GM19452 (cell line): ENCODE results near the gene CCDC59.
"Not testable (repeated sequence)": the region's sequence is repeated elsewhere in the genome, so short reads cannot be mapped to it uniquely, and the experiment has no call there.

Source experiments
- ATAC-seq: cut with Tn5 transposase; IDR thresholded peaks from one replicate; pipeline ENCODE4 v1.9.1; 2021; ENCODE audit not compliant: unreplicated experiment

CCDC59 gene, protein sequence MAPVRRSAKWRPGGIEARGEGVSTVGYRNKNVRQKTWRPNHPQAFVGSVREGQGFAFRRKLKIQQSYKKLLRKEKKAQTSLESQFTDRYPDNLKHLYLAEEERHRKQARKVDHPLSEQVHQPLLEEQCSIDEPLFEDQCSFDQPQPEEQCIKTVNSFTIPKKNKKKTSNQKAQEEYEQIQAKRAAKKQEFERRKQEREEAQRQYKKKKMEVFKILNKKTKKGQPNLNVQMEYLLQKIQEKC

DNA sequence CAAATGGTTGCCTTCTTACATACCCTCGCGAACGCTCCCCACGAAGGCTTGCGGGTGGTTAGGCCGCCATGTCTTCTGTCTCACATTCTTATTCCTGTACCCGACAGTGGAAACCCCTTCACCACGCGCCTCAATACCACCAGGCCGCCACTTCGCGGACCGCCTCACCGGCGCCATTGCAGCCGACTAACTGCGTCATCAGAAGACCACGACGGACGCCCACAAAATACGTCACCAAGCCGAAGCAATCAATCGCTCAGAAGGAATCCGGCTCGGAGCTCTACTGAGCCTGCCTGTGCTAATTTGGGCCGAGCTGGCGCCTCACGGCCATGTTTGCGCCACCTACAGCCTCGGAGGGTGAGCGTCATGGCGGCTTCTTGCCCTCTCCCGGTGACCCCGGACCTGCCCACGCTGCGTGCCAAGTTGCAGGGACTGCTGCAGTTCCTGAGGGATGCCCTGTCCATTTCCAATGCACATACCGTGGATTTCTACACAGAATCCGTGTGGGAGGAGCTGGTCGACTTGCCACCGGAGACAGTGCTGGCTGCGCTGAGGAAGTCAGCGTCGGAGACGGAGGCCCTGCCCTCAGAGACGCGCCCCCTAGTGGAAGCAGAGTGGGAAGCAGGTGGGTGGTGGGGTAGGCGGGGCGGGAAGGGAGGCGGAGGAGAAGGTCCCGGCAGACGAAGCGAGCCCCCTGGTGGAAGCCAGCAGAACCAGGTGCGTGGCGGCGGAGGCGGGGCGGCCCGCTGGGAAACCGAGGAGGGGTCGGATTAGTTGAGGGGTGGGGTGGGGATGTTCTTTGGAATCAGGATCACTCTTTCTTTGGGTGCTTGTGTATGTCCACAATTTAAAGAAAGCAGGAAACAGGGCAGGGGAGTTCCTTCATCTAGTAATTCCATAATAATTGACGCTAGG is at the start of gene CCDC59, which contains the start of gene METTL25:
Gene CCDC59, minus strand, starts transcription at position 188 of the 915 bp plus-strand sequence. Its CDS starts 11 bp downstream, at position 177.
Gene METTL25, plus strand, starts transcription at position 330 of the 915 bp plus-strand sequence. Its CDS starts 37 bp downstream, at position 367.
- ATAC-seq: peak; percentile 94

DNA sequence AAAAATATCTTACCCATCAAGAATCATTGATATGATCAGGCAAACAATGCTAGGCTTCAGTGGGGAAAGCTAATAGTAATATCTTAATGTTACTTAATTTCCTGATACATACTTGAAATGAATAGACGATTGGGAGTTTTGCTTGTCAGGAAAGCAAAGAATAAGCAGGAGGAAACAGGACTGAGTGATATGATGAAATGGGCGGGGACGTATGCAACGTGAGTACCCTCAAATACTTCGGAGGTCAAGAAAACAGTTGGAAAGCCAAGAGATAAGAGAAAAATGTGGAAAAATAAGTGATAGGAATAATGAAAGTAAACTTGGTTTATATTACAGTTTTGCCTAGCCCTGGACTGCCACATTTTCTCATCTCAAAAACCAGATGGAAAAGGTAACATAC is 49.3 kb upstream of the CCDC59 start:
- ATAC-seq: no peak

DNA sequence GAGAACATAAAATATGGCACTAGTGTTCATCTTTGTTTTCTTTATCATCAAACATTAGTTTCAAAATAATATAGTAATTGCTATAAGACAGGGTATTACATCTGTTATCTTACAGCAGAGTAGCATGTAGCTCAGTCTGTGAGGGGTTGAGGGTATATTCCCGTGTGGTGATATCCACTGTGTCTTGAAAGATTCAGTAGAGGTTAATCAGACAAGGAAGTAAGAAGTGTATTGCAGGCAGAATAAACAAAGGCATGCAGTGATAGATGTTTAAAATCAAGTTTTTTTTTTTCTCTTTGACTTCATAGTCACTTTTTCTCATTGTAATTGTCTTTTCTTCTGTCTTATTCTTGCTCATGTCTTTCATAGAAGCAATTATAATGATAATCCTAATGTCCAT is 48.5 kb upstream of the CCDC59 start:
- ATAC-seq: no peak

DNA sequence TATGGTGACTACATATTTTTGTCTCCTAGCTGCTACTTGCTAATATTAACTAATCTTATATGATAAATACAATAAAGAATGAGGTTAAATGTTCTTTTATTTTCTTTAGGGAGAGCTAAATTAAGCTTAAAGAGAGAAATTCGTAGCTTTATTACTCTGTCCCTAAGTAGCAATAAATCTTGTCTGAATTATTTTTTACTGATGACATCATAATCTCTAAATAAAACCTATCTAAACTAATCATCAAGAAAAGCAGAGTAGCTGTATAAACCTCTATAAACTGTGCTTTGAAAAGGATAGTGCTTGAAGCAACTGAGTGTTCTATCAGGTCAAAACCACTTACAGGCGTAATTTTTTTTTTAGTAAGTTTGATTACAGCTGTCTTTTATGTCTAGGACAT is 42.6 kb upstream of the CCDC59 start:
- ATAC-seq: no peak

DNA sequence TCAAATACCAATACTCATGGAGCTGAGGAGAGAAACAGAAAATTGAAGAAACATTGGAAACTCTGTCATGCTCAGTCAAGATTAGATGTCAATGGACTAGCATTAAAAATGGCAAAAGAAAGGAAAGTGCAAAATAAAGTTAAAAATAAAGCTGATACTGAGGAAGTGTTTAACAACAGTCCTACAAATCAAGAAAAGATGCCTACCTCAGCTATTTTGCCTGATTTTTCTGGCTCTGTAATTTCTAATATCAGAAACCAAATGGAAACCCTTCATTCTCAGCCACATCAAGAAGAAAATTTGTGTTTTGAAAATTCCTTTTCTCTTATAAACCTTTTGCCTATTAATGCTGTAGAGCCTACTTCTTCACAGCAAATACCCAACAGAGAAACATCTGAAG is 40.7 kb upstream of the CCDC59 start:
- ATAC-seq: no peak

DNA sequence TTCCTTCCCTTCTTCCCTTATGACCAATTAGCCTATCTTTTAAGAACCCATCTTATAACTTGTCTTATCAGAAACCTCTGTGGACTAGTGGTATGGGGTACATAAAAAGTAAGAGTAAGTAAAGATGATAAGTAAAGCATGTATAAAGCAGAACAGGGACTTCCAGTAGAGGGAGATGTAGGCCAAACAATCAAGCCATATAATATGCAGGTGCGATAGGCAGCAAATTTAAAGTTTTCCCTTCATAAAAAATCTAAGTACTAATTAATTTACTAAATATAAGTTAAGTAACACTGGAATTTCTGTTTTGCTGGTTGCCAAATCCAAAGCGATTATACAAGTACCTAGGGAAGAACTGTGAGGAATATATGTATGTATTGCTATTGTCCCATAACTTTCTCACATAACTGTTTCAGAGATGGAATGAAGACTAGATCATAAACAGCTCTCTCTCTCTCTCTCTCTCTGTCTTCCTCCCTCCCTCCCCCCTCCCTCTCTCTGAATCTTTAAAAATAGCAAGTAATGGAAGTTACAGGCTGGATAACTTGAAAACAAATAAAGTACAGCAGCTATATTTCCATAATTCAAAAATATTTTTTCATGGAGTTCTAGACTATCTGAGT is 25.9 kb upstream of the CCDC59 start:
- ATAC-seq: no peak

DNA sequence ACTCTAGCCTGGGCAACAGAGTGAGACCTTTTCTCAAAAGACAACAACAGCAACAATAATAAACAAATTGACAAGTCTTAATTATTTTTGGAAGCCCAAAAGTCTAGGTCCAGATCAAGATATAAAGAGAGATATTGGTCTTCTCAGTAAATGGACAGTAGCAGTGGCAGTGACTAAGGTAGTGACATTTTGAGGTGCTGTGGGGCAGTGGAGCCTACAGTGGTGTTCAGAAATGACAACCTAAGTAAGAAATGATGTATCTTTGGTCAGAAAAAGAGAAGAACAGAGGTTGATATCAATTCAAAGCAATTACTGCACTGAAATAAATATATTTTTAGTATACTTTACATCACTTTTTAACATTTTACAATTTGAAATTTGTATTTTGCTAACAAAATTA is 20.8 kb upstream of the CCDC59 start:
- no peak for ATAC-seq

DNA sequence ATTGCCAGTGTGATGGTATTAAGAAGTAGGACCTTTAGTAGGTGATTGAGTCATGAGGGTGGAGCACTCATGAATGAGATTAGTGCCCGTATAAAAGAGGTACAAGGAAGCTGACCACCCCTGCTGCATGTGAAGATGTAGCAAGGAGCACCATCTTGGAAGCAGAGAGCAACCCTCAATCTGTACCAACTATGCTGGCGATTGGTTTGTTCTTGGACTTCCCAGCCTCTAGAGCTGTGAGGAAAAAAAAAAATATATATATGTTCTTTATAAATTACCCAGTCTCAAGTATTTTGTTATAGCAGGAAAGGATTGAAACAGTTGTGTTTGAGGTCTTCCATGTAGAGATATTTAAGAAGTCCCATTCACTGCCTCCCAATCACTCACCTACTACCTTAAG is 17.0 kb upstream of the CCDC59 start:
- ATAC-seq: no peak

DNA sequence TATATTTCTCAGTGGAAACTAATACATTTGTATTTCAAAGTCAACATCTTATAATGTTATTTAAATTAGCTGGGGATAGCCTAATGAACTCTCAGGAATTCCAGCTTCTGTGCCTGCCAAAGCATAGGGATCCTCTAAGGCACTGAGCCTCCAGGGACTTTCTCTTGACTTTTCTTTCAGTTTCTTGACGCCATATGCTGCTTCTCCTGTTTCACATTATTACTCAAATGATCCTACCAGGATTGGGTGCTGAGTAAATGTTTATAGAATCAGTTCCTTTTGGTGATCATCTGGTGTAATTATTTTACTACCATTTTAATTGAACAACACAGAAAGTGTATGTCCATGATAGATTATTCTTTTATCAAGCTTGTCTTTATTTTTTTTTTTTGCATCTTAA is 8.0 kb upstream of the CCDC59 start:
- ATAC-seq: no peak

DNA sequence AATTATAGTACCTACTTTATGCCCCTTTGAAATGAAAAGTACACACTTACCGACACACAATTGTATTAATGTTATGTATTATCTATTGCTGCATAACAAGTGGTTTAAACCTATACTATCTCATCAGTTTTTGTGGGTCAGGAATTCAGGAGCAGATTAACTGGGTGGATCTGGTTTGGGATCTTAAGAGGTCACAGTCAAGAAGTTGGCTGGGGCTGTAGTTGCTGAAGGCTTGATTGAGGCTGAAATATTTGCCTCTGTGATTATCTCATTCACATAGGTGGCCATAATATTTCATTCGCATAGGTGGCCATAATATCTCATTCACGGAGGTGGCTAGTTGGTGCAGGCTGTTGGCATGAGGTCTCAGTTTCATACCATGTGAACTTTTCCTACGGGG is 5.8 kb upstream of the CCDC59 start:
- ATAC-seq: no peak

DNA sequence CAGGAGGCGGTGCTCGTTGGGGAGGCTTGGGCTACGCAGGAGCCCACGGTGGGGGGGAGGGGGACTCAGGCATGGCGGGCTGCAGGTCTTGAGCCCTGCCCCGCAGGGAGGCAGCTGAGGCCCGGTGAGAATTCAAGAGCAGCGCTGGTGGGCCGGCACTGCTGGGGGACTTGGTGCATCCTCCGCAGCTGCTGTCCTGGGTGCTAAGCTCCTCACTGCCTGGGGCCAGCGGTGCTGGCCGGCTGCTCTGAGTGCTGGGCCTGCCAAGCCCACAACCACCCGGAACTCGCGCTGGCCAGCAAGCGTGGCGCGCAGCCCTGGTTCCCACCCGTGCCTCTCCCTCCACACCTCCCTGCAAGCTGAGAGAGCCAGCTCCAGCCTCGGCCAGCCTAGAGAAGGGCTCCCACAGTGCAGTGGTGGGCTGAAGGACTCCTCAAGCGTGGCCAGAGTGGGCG is 3.3 kb upstream of the CCDC59 start:
- ATAC-seq: no peak

DNA sequence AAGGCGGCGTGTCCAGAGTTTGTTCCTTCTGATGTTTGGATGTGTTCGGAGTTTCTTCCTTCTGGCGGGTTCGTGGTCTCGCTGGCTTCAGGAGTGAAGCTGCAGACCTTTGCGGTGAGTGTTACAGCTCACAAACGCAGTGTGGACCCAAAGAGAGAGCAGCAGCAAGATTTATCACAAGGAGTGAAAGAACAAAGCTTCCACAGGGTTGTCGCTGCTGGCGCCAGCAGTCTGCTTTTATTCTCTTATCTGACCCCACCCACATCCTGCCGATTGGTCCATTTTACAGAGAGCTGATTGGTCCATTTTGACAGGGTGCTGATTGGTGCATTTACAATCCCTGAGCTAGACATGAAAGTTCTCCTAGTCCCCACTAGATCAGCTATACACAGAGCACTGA is 2.6 kb upstream of the CCDC59 start:
- ATAC-seq: not testable (repeated sequence)

DNA sequence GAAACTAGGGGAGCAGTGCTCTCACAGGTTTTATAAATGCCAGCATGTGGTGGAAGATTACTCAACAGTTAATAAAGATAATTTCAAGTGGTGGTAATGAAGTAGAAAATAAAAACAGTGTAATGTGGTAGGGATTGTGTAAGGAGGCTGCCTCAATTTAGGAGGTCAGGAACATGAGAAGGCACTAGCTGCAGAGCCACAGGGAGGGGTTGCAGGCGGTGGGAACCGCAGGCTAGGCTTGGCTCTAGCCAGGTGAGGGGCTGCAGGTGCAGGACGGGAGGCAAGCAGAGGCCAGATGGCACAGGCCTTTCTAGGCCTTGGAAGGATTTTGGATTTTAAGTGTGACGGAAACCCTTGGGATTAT is 910 bp upstream of the CCDC59 start:
- peak; percentile 10 for ATAC-seq

DNA sequence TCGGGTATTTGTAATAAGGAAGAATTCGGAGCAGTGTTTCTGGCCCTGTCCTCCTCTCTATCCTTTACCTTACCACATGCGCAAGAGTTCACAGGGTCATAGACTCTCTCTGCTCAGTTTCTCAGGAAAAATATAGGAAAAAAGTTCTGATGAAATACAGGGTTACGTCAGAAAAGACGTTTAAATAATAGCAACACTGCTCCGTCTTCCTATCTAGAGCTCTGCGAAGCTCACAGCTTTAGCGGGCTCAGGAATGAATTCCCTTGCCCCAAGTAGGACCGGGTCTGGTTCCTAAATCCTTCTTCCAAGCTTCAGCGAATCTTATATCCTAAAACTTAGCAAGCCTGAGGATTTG is 365 bp downstream of the CCDC59 start:
- ATAC-seq: no peak

DNA sequence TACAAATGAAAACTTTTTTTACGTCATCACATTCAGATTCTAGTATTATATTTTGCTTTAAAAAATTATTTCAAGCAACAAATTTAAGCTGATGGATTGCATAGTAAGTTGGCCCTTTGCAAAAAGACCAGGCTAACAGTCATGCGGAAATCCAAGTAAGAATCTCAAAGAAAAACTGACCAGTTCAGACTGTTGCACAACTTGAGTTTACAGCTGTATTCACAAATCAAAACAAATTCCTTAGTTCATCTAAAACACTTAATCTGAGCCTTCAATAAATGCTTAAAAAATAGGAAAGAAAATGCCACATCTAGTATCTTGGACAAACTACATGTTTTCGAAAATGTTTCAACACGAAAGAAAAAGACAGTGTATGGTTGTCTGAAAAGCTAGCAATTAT is 847 bp downstream of the CCDC59 start:
- ATAC-seq: no peak

DNA sequence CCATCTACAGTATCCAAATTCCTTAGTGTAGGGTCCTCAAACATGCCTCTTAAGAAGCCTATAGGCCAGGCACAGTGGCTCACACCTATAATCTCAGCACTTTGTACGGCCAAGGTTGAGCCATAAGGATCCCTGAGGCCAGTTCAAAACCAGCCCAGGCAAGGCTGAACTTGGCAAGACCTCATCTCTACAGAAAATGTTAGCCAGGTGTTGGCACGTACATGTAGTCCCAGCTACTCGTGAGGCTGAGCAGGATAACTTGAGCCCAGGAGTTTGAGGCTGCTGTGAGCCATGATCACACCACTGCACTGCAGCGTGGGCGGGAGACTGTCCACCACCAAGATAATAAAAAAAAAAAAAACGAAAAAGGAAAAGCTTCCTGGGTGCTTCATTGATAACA is 6.8 kb downstream of the CCDC59 start:
- ATAC-seq: no peak

DNA sequence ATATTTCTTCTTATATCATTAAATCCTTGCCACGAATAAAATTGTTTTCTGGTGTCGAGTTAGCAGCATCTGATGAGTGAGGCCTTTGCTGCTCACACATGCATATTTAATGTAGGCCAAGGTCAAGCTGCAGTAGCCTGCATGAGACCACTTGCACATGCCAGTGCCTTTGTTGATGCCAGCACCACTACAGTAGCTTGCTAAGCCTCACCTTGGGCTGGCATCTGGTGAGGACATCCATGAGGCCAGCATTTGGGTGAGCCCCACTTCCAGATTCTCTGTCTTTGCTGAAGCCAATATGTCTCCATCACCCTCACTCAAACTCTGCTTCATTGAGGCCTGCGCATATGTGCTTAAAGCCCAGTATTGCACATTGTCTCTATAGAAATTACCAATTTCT is 8.0 kb downstream of the CCDC59 start:
- no peak for ATAC-seq

DNA sequence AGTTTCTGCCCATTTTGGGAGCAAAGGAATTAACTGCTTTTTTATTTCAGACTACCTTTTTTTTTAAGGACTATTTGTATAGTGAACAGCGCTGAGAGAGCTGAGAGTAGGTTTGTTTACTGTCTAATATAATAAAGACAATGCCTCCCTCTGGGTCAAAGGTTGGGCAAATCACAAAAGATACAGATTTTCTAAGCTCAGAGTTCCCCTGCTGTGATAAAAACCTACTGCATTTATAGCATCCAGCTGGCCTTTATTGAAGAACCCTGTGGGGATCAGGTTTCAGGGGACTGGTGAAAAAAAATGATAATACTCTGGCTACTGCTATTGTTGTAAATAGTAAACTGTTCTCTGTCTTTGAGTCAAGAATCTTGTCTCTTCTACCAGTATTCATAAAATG is 28.7 kb downstream of the CCDC59 start:
- ATAC-seq: no peak

DNA sequence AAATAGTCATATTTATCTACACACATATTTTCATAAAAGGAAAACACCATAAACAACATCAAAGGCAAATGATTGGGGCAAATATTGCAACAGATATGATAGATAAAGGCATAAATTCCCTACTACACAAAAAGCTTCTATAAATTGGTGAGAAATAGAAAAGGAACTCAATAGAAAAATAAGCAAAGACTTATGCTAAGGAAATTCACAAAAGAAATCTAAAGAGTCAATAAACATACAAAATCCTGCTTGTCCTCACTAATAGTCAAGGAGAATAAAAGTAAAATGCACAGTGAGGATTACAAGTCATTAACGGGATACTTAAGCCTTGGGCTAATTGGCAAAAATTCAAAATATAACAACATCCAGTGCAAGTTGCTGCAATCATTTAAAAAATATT is 30.3 kb downstream of the CCDC59 start:
- ATAC-seq: no peak

DNA sequence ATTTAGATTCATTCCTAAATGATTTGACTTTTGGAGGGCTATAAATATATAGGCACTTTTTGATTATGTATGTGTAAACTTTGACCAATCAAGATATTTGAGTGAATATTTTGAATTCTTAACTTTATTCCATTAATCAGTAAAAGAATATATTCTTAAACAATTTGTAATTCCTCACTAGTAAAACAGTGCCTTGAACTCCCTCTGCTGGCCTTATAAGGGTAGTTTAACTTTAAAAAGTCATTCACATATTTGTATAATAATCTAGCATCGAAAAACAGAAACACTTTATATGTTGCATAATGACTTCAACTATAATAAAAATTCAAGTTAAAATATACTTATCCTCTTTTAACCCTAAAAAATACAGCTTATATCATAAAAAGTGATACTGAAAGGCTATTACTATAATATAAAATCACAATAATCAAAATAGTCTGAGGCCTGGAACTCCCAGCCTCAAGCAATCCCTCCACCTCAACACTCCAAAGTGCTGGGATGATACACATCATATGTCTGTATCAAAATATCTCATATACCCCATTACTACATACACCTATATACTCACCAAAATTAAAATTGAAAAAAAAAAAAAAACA is 31.2 kb downstream of the CCDC59 start:
- no peak for ATAC-seq

DNA sequence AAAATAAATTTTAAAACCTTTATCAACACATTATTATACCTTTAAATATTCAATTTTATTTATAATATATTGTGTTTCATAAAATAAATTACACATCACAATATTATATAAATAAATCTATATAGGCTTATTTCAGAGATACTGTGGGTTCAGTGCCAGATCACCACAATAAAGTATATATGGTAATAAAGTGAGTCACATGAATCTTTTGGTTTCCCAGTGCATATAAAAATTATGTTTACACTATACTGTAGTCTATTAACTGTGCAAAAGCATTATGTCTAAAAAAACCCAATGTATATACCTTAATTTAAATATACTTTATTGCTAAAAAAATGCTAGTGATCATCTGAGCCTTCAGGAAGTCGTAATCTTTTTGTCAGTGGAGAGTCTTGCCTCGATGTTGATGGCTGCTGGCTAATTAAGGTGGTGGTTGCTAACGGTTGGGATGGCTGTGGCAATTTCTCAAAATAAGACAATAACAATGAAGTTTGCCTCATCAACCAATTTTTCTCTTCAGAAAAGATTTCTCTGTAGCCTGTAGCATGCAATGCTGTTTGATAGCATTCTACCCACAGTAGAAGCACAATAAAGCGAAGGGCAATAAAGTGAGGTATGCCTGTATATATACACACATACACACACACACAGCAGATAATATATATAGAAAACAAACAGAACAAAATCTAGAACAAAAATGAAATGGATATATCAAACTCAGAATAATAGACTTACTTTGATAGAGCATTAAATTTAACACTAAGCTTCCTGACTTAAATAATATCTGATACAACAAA is 32.4 kb downstream of the CCDC59 start:
- no peak for ATAC-seq
